GM12872 (cell line): ENCODE measurements around the gene ARHGAP24.

Experiments
- CTCF ChIP-seq: IDR thresholded peaks from 3 replicates; pipeline ENCODE4 v1.5.1; 2011; ENCODE audit warnings: low read depth, mild to moderate bottlenecking, low read length, moderate library complexity; ENCODE audit not compliant: insufficient read depth

ARHGAP24 gene

GRCh38 chr4:85905761-85906160, 430.8 kb downstream of the ARHGAP24 start:
- TF ChIP-seq CTCF: no peak

DNA sequence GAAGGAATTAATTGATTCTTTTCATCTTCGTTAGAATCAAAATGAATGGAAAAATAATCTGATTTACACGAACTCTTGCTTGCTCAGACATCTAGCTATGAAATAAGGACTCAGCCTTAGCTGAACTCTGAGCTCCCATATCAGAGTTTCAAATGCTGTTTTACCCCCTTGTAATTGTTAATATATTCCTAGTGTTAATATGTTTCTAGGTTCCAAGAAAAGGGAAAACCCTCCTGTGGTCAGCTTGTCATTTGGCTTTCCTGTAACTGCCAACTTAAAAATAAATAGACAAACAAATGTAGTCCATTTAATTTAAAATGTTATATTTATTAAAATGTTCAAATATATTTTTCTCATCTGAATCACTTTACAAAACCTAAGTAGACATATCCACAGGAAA, 432.1 kb downstream of the ARHGAP24 start:
- no peak for TF ChIP-seq CTCF

- no peak for TF ChIP-seq CTCF
Measured at GRCh38 chr4:85909851-85910250, 434.9 kb downstream of the ARHGAP24 start.

DNA sequence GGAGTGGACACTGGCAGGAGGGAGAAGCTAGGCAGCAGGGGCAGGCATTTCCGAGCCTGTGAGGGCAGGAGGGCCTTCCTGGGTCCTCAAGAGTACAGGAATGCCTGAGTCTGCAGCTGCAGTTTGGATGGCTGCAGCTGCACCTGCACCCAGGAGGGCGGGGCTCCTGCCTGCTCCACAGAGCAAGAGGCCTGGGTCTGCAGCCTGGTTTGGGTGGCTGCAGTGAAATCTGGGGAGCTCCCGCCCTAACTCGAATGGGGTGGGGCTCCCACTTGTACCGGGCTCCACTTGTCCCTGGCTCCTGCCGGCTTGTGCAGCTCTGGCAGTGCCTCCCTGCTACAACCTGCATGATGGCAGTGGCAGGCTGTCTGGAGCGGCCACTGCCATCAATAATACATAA, 436.0 kb downstream of the ARHGAP24 start:
- no peak for TF ChIP-seq CTCF

DNA sequence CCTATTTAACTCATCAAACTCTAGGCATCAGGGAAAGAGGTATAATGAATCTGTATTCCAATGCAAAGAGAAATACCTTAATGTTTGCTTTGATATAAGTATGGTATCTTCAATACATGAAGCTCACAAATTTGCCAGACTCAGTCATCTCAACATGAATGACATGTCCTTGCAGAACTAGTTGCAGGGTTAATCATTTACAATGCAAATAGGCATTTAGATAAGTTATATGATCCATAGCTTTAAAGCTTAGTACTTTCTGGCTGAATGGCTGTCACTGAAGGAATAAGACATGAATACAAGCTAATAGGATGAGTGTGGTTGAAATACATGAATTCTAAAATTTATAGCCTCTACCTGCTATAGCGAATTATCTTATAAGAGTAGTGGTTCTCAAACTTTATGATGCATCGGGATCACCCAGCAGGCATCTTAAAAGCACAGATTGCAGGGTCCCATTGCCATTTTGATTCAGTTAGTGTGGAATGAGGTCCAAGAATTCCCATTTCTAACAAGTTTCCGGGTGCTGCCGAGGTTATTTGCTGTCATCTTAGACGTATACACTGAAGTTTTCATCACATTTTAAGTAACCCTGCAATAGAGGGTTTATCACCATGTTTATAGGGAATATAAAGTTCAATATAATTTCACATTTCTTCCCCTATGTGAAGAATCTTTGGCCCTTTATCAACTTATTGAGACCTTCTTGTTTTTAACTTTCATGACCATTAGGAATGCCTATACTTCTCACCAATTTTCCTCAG, 439.2 kb downstream of the ARHGAP24 start:
- TF ChIP-seq CTCF: no peak

- no peak for TF ChIP-seq CTCF
Measured at GRCh38 chr4:85919200-85919887, 444.4 kb downstream of the ARHGAP24 start.

DNA sequence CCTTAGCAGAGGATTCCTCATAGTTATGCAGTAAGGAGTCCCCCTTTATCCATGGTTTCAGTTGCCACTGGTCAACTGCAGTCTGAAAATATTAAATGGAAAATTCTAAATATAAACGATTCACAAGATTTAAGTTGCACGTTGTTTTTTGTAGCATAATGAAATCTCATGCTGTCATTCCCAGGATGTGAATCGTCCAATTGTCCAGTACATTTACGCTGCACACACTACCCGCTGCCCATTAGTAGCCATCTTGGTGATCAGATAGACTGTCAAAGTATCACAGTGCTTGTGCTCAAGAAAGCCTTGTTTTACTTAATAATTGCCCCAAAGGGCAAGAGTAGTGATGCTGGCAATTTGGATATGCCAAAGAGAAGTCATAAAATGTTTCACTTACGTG, 450.1 kb downstream of the ARHGAP24 start:
- TF ChIP-seq CTCF: no peak
